SH-SY5Y (cell line): Measurements from ENCODE around the gene ARMC8.

ENCODE experiments used
- GATA2 ChIP-seq: IDR thresholded peaks from 2 replicates; pipeline ENCODE4 v1.6.1; 2011; ENCODE audit warnings: mild to moderate bottlenecking, low read depth, low read length
- GATA3 ChIP-seq: IDR thresholded peaks from 2 replicates; pipeline ENCODE4 v1.6.1; 2011; ENCODE audit warnings: low read depth, mild to moderate bottlenecking, low read length, moderate library complexity

DNA sequence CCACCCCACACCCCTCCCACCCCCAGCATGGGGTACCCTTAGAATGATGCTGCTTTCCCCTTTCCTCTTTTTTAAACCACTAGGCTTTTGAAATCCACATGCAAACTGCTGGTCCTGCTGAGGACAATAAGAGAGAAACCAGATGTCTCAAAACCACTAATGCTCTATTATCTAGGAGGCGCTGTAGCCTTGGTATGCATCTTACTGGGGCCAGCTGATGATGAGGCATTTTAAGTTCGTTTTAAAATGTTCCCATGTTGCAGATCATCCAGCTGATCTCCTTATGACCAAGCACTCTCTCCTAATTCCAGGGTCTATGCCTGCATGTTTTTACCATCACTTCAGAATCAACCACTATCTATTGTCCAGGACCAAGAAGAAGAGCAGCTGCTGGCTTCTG is 141.2 kb downstream of the ARMC8 start:
- TF ChIP-seq GATA2 (no peak), GATA3 (no peak)
